ENCODE results near the gene SRPK2. TPM values are rescaled to one million over a fixed set of nuclear protein-coding genes. Genes with fewer than 3 reads are reported as not detected.

SRPK2 gene
- total and polyA plus RNA-seq, 2 of the 13 experiments (the other 11 are each of a cell fraction or from before 2014, with no cell fraction given), result 10.1 to 22.3 TPM

DNA sequence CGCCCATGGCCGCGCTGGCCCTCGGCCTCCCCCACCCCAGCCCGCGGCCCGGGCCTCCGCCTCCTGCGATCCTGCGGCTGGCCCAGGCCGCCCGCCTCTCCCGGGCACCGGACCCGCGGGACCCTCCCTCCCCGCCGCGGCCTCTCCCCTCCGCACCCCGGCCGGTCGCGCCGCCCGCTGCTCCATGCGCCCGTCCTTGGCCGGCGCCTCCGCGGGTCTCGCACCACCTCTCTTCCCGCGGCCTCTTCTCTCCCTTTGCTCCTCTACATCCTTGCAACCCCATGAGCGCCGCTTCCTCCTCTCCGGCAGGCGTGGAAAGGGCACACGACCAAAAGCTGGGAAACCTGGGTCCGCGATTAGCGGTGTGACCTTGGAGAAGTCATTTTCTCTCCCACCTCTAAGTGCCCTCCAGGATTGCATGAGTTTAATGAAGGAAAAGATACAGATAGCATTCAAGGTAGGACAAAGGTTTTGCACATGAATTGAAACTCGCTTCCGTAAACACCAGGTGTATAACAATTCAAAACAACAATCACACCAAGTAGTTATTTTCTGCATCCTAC is 448 bp upstream of the SRPK2 start (continued):
- TF ChIP-seq ZBTB43 (CRISPR knock-in tag; conservative IDR thresholded peaks at IDR 0.05) (no peak), ZNF556 (CRISPR knock-in tag; IDR thresholded peaks at IDR 0.05; ENCODE audit: borderline replicate concordance) (no peak), PCBP2 (optimal IDR thresholded peaks at IDR 0.05; ENCODE audit: low read depth, low read length, poor library complexity, severe bottlenecking) (no peak), ZNF605 (CRISPR knock-in tag; IDR thresholded peaks at IDR 0.05) (0 out of 2 replicates have a peak, but pooled peaks have one; percentile 48), FOSL1 (CRISPR knock-in tag; IDR thresholded peaks at IDR 0.05; ENCODE audit: borderline replicate concordance) (no peak), ARID2 (CRISPR knock-in tag; IDR thresholded peaks at IDR 0.05; ENCODE audit: borderline replicate concordance) (no peak), ZFX (CRISPR knock-in tag; IDR thresholded peaks at IDR 0.05; ENCODE audit: low read depth) (peak; percentile 67; the same call in 1 of the 2 replicates), KLF11 (CRISPR knock-in tag; IDR thresholded peaks at IDR 0.05) (no peak), MEF2D (CRISPR knock-in tag; IDR thresholded peaks at IDR 0.05) (no peak), SALL1 (CRISPR knock-in tag; IDR thresholded peaks at IDR 0.05) (no peak), IRF9 (CRISPR knock-in tag; IDR thresholded peaks at IDR 0.05; ENCODE audit: borderline replicate concordance) (no peak), ZNF224 (CRISPR knock-in tag; IDR thresholded peaks at IDR 0.05) (no peak), HDAC1 (CRISPR knock-in tag; IDR thresholded peaks at IDR 0.05) (peak; percentile 57; the same call in 1 of the 2 replicates)
- TF ChIP-seq, protein P1, sequence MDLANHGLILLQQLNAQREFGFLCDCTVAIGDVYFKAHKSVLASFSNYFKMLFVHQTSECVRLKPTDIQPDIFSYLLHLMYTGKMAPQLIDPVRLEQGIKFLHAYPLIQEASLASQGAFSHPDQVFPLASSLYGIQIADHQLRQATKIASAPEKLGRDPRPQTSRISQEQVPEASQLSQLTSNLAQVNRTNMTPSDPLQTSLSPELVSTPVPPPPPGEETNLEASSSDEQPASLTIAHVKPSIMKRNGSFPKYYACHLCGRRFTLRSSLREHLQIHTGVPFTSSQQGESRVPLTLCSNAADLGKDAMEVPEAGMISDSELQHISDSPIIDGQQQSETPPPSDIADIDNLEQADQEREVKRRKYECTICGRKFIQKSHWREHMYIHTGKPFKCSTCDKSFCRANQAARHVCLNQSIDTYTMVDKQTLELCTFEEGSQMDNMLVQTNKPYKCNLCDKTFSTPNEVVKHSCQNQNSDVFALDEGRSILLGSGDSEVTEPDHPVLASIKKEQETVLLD (CRISPR knock-in tag; IDR thresholded peaks at IDR 0.05; ENCODE audit: low read depth), result no peak; the same call in 1 of the 2 replicates
- TF ChIP-seq, protein P2, sequence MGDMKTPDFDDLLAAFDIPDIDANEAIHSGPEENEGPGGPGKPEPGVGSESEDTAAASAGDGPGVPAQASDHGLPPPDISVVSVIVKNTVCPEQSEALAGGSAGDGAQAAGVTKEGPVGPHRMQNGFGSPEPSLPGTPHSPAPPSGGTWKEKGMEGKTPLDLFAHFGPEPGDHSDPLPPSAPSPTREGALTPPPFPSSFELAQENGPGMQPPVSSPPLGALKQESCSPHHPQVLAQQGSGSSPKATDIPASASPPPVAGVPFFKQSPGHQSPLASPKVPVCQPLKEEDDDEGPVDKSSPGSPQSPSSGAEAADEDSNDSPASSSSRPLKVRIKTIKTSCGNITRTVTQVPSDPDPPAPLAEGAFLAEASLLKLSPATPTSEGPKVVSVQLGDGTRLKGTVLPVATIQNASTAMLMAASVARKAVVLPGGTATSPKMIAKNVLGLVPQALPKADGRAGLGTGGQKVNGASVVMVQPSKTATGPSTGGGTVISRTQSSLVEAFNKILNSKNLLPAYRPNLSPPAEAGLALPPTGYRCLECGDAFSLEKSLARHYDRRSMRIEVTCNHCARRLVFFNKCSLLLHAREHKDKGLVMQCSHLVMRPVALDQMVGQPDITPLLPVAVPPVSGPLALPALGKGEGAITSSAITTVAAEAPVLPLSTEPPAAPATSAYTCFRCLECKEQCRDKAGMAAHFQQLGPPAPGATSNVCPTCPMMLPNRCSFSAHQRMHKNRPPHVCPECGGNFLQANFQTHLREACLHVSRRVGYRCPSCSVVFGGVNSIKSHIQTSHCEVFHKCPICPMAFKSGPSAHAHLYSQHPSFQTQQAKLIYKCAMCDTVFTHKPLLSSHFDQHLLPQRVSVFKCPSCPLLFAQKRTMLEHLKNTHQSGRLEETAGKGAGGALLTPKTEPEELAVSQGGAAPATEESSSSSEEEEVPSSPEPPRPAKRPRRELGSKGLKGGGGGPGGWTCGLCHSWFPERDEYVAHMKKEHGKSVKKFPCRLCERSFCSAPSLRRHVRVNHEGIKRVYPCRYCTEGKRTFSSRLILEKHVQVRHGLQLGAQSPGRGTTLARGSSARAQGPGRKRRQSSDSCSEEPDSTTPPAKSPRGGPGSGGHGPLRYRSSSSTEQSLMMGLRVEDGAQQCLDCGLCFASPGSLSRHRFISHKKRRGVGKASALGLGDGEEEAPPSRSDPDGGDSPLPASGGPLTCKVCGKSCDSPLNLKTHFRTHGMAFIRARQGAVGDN (CRISPR knock-in tag; IDR thresholded peaks at IDR 0.05), result peak; percentile 61
- TF ChIP-seq, protein P3, sequence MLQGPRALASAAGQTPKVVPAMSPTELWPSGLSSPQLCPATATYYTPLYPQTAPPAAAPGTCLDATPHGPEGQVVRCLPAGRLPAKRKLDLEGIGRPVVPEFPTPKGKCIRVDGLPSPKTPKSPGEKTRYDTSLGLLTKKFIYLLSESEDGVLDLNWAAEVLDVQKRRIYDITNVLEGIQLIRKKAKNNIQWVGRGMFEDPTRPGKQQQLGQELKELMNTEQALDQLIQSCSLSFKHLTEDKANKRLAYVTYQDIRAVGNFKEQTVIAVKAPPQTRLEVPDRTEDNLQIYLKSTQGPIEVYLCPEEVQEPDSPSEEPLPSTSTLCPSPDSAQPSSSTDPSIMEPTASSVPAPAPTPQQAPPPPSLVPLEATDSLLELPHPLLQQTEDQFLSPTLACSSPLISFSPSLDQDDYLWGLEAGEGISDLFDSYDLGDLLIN (CRISPR knock-in tag; IDR thresholded peaks at IDR 0.05; ENCODE audit: borderline replicate concordance), result no peak

Measured in HepG2 (cell line).